Uterus (tissue), 4 donors: ENCODE data around the gene SDK2. TPM values are rescaled to one million over a fixed set of nuclear protein-coding genes. Genes with fewer than 3 reads are reported as not detected.

Source experiments
- DNase-seq, 2 donors: peaks; one replicate each; pipeline ENCODE4 v3.0.0-alpha.2; 2019 to 2020
- H3K27ac ChIP-seq, 2 donors: fragments of 200-600 bp; sonication (generic); 1 replicate in 1 of 2; 2 replicates in 1 of 2; pipeline ENCODE4 v1.5.1; 2016 to 2018
- H3K27me3 ChIP-seq, 2 donors: fragments of 200-600 bp; sonication (generic); one replicate each; pipeline ENCODE4 v1.5.1; 2018 to 2019; ENCODE audit warnings: control low read depth in 1 of 2
- H3K36me3 ChIP-seq, 2 donors: fragments of 200-600 bp; sonication (generic); one replicate each; pipeline ENCODE4 v1.5.1; 2019; ENCODE audit warnings: control low read depth in 1 of 2
- H3K4me1 ChIP-seq, 2 donors: fragments of 200-600 bp; sonication (generic); one replicate each; pipeline ENCODE4 v1.5.1; 2018 to 2019; ENCODE audit warnings: control low read depth in 1 of 2
- H3K4me3 ChIP-seq, 2 donors: fragments of 200-600 bp; sonication (generic); 1 replicate in 1 of 2; 2 replicates in 1 of 2; pipeline ENCODE4 v1.5.1; 2018 to 2019; ENCODE audit warnings: mild to moderate bottlenecking in 1 of 2
- H3K9me3 ChIP-seq, 2 donors: fragments of 200-600 bp; sonication (generic); one replicate each; pipeline ENCODE4 v1.5.1; 2019; ENCODE audit warnings: control low read depth in 1 of 2
- POLR2A ChIP-seq, 2 donors: fragments of 450-650 bp; IDR thresholded peaks; one replicate each; pipeline ENCODE4 v1.6.1; 2016; ENCODE audit warnings: antibody characterized with exemption in 2 of 2, mild to moderate bottlenecking in 1 of 2, moderate library complexity in 1 of 2
- intact Hi-C: fragments of 100-400 bp; cut with DNase I; formaldehyde crosslinking; loops from one replicate; pipeline ENCODE4 v1.15.1; 2023; ENCODE audit warnings: low total_unique reads
- total RNA-seq, 4 donors: library from RNA; depleted of rRNA in 3 of 4; stranded (reverse); fragments of >200 nt in 3 of 4; gene quantifications; one replicate each; pipeline versions ENCODE4 v1.1.0 to v1.2.4, GENCODE V29; 2014 to 2023
- TF ChIP-seq, protein P1 (sequence below), 4 experiments: fragments of 200-600 bp in 2 of 4; fragments of 450-650 bp in 2 of 4; sonication (generic) in 2 of 4; IDR thresholded peaks; one replicate each; pipeline ENCODE4 v1.5.1; 2016 to 2019; ENCODE audit warnings: antibody characterized with exemption in 4 of 4, mild to moderate bottlenecking in 2 of 4, moderate library complexity in 1 of 4
- donor health status: DM: yes; HTN: yes; CAD: no.

Gene SDK2
- total RNA-seq, 4 donors from 2014 or later: 1.1 to 5.0 TPM; not detected in 2

DNA sequence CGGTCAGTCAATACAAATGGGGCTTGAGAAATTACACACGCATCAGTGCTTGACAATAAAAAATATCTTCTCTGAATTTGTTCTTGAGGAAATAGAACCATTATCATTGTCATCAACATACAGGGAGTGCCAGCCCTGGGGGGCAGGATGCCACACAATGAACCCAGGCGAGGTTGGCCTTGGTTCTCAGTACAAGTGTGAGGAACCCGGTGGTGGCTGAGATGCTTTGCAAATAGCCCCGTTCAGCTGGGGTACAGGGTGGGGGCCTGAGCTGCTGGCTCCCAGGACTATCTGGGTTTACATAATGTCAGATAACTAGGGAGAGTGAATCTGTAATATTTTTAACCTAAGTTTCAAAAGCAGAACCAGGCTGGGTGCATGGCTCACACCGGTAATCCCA, 219.7 kb downstream of the SDK2 start:
- intact Hi-C loops: no loop called here
- no peak overlapping the region for H3K27ac ChIP-seq
- no peak for DNase-seq

GRCh38 chr17:73423806-73424205, 220.4 kb downstream of the SDK2 start:
- Histone ChIP-seq H3K9me3 (no peaks in the 10 kb centered on the region), H3K27ac (no peak overlapping the region), H3K4me1 (no peaks in the 10 kb centered on the region), H3K36me3 (no peaks in the 10 kb centered on the region), H3K27me3 (no peaks in the 10 kb centered on the region), H3K4me3 (no peak overlapping the region)
- DNase-seq: no peak
- intact Hi-C loops: no loop called here
- TF ChIP-seq, protein P1, sequence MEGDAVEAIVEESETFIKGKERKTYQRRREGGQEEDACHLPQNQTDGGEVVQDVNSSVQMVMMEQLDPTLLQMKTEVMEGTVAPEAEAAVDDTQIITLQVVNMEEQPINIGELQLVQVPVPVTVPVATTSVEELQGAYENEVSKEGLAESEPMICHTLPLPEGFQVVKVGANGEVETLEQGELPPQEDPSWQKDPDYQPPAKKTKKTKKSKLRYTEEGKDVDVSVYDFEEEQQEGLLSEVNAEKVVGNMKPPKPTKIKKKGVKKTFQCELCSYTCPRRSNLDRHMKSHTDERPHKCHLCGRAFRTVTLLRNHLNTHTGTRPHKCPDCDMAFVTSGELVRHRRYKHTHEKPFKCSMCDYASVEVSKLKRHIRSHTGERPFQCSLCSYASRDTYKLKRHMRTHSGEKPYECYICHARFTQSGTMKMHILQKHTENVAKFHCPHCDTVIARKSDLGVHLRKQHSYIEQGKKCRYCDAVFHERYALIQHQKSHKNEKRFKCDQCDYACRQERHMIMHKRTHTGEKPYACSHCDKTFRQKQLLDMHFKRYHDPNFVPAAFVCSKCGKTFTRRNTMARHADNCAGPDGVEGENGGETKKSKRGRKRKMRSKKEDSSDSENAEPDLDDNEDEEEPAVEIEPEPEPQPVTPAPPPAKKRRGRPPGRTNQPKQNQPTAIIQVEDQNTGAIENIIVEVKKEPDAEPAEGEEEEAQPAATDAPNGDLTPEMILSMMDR (IDR thresholded peaks at IDR 0.05): no peak
- no peak for TF ChIP-seq POLR2A (IDR thresholded peaks at IDR 0.05)

More for the DNA sequence above, 219.7 kb downstream of the SDK2 start:
- H3K36me3 ChIP-seq: no peaks in the 10 kb centered on the region
- H3K4me1 ChIP-seq: peaks cover 0 to 2% of the 10 kb centered on the region in 2 donors
- TF ChIP-seq, protein P1 (IDR thresholded peaks at IDR 0.05): no peak
- no peak for TF ChIP-seq POLR2A (IDR thresholded peaks at IDR 0.05)
- H3K9me3 ChIP-seq: no peaks in the 10 kb centered on the region
- H3K27me3 ChIP-seq: no peaks in the 10 kb centered on the region
- H3K4me3 ChIP-seq: no peak overlapping the region

- DNase-seq: no peak
- intact Hi-C loops: no loop called here
Observed at GRCh38 chr17:73423159-73423715, 221.0 kb downstream of the SDK2 start.

GRCh38 chr17:73422121-73422520, 222.1 kb downstream of the SDK2 start:
- H3K36me3 ChIP-seq: no peaks in the 10 kb centered on the region
- no peak overlapping the region for H3K4me3 ChIP-seq
- no peak overlapping the region for H3K27ac ChIP-seq
- no peaks in the 10 kb centered on the region for H3K4me1 ChIP-seq
- DNase-seq: no peak
- H3K27me3 ChIP-seq: no peaks in the 10 kb centered on the region
- H3K9me3 ChIP-seq: no peaks in the 10 kb centered on the region
- TF ChIP-seq, protein P1 (IDR thresholded peaks at IDR 0.05): no peak
- intact Hi-C loops: no loop called here

More at GRCh38 chr17:73423159-73423715, 221.0 kb downstream of the SDK2 start:
- no peak overlapping the region for H3K27ac ChIP-seq
- H3K4me1 ChIP-seq: no peaks in the 10 kb centered on the region
- no peaks in the 10 kb centered on the region for H3K36me3 ChIP-seq
- no peaks in the 10 kb centered on the region for H3K27me3 ChIP-seq
- H3K9me3 ChIP-seq: no peaks in the 10 kb centered on the region
- no peak for TF ChIP-seq POLR2A (IDR thresholded peaks at IDR 0.05)
- TF ChIP-seq, protein P1 (IDR thresholded peaks at IDR 0.05): no peak
- H3K4me3 ChIP-seq: no peak overlapping the region

- no peaks in the 10 kb centered on the region for H3K9me3 ChIP-seq
- no peak overlapping the region for H3K4me3 ChIP-seq
- no peaks in the 10 kb centered on the region for H3K36me3 ChIP-seq
- H3K27me3 ChIP-seq: no peaks in the 10 kb centered on the region
- no peaks in the 10 kb centered on the region for H3K4me1 ChIP-seq
- H3K27ac ChIP-seq: no peak overlapping the region
- intact Hi-C loops: no loop called here
- TF ChIP-seq, protein P1 (IDR thresholded peaks at IDR 0.05): no peak
- TF ChIP-seq POLR2A (IDR thresholded peaks at IDR 0.05): no peak
- no peak for DNase-seq
Observed at GRCh38 chr17:73420897-73421296, 223.3 kb downstream of the SDK2 start.
